BJ (cell line): Measurements from ENCODE around the gene EVI2A. TPM values are rescaled to one million over a fixed set of nuclear protein-coding genes. Genes with fewer than 3 reads are reported as not detected.

Experiments used
- CTCF ChIA-PET: fragments of 350-600 bp; formaldehyde crosslinking; extraction: SDS; loops from one replicate; lab custom pipeline; 2021; ENCODE audit warnings: antibody characterized with exemption, inconsistent platforms; lab: Yijun Ruan, JAX
- POLR2A ChIA-PET: fragments of 300-600 bp; sonication (Branson Sonifier 250); formaldehyde crosslinking; extraction: SDS; loops from one replicate; lab custom pipeline; 2021; ENCODE audit warnings: antibody characterized with exemption; lab: Charles Lee
- DNase-seq: peaks from one replicate; pipeline ENCODE4 v3.0.0-alpha.2; 2011; ENCODE audit warnings: low read depth
- H3K27me3 ChIP-seq: 2 replicates; pipeline ENCODE4 v1.6.0; 2011; ENCODE audit warnings: low read length; ENCODE audit not compliant: control insufficient read depth, insufficient read depth
- H3K36me3 ChIP-seq: 2 replicates; pipeline ENCODE4 v1.5.1; 2011; ENCODE audit warnings: low read length; ENCODE audit not compliant: control insufficient read depth, insufficient read depth
- H3K4me3 ChIP-seq: 2 replicates; pipeline ENCODE4 v1.5.1; 2011; ENCODE audit warnings: low read depth, mild to moderate bottlenecking, control low read depth, low read length
- CTCF ChIP-seq: IDR thresholded peaks from 2 replicates; pipeline ENCODE4 v1.5.1; 2011; ENCODE audit warnings: low read depth, mild to moderate bottlenecking, control low read depth, inconsistent platforms, low read length, moderate library complexity; ENCODE audit not compliant: insufficient read depth
- polyA minus RNA-seq: library from RNA; depleted of rRNA, polyadenylated mRNA; stranded (reverse); fragments of >200 nt; gene quantifications from 2 replicates; pipeline ENCODE4 v1.2.3, GENCODE V29; 2011; rRNA and poly(A)+ RNA removed
- polyA plus RNA-seq: library from polyadenylated mRNA; depleted of rRNA; stranded (reverse); fragments of >200 nt; gene quantifications from 2 replicates; pipeline ENCODE4 v1.2.3, GENCODE V29; 2011; rRNA removed

EVI2A gene
- 0.21 and 0.49 TPM in 2 replicates for polyA plus RNA-seq
- 0.14 TPM in 1 of 2 replicates, not detected in the other for polyA minus RNA-seq

- no peaks in the 10 kb centered on the region for H3K27me3 ChIP-seq
- TF ChIP-seq CTCF = no peak
- peak; percentile 47 for DNase-seq
- ChIA-PET CTCF (no interaction called here), POLR2A (interaction anchor here (0.6 kb wide), 1 partner anchor 18 kb away, joined by 4 read pairs; no protein-coding TSS in a partner anchor)
- H3K4me3 ChIP-seq = no peak within 1 kb of the TSS
- H3K36me3 ChIP-seq = no peaks in the 10 kb centered on the region
Observed at GRCh38 chr17:31321481-31321880, at the start of gene EVI2A. TSS of gene EVI2A (minus strand) at chr17:31321622. CDS start at chr17:31319013, 2,609 bp downstream.

DNA sequence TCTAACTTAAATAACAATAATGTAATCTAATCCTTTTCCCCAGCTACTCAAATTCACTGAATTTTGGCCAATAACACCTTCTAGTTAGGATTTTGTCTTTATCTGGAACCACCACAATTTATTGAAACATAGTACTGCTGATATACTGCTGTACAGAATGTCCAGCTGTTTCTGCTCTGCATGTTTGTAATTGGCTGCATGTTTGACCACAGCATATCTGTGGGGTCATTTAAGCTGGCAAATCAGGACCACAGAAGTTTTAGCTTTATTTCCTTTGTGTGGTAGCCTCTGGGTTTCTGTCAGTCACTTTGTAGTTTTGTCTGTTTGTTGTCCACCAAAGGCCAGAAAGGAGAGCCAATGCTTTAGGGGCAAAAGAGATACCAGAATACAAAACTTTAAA, 47.8 kb upstream of the EVI2A start:
- ChIA-PET POLR2A (interaction anchor here (0.6 kb wide), 1 partner anchor 546 kb away, joined by 3 read pairs; no protein-coding TSS in a partner anchor), CTCF (interaction anchor here (0.8 kb wide), 1 partner anchor 13 kb away, joined by 3 read pairs; no protein-coding TSS in a partner anchor)
- no peak for DNase-seq
- no peak overlapping the region for H3K4me3 ChIP-seq
- no peaks in the 10 kb centered on the region for H3K27me3 ChIP-seq
- TF ChIP-seq CTCF = no peak
- H3K36me3 ChIP-seq = peaks cover 1% of the 10 kb centered on the region; the same call in 1 of the 2 replicates

DNA sequence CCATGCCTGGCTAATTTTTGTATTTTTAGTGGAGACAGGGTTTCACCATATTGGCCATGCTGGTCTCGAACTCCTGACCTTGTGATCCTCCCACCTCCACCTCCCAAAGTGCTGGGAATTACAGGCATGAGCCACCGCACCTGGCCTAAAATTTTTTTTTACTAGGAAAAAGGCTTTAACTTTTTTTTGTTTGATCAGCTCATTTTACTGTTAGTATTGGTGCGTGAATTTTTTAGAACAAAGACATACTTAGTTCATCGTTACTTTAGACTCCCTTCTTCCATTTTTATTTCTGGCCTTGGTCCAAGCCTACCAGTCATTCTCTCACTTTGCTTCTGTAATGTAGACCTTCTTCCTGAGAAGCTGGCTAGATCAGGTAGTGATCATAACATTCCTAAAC, 44.7 kb upstream of the EVI2A start:
- Histone ChIP-seq H3K36me3 (peaks cover 1% of the 10 kb centered on the region), H3K27me3 (no peaks in the 10 kb centered on the region), H3K4me3 (no peak overlapping the region)
- ChIA-PET POLR2A (no interaction called here), CTCF (interaction anchor here (1.3 kb wide), 1 partner anchor 9 kb away, joined by 3 read pairs; no protein-coding TSS in a partner anchor)
- no peak for TF ChIP-seq CTCF
- no peak for DNase-seq

GRCh38 chr17:31364012-31364411, 42.6 kb upstream of the EVI2A start:
- ChIA-PET CTCF (no interaction called here), POLR2A (no interaction called here)
- DNase-seq = no peak
- no peak for TF ChIP-seq CTCF
- Histone ChIP-seq H3K36me3 (peaks cover 4% of the 10 kb centered on the region), H3K4me3 (no peak overlapping the region), H3K27me3 (no peaks in the 10 kb centered on the region)

DNA sequence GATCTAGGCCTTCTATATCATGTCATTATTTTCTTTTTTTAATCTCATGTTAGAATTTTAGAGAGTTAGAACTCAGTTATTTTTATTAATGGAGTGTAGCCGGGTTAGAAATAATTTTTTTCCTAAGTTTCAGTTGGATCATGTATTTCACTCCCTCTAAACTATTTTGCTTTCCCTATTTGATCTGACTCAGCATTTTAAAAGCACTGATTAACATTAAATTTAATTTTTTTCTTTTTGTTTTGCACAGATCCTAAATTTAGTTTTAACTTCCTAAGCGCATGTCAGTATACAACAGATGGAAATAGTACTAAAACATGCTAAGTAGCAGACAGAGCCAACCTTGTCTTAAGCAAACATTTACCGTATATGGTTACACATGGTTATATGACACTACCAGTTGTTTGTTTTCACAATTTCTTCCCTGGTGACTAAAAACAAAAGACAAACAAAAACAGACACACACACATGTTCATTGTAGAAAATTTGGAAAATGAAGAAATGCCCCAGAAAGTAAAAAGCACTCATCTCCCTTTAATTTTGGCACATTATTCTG, 36.5 kb upstream of the EVI2A start:
- peaks cover 9% of the 10 kb centered on the region for H3K36me3 ChIP-seq
- no peaks in the 10 kb centered on the region for H3K27me3 ChIP-seq
- ChIA-PET POLR2A (no interaction called here), CTCF (no interaction called here)
- no peak for TF ChIP-seq CTCF
- no peak for DNase-seq
- H3K4me3 ChIP-seq = no peak overlapping the region
